Retina (tissue), 1 donor: ENCODE data around the gene MAMDC4.
"Not testable (repeated sequence)": the region's sequence is repeated elsewhere in the genome, so short reads cannot be mapped to it uniquely, and the experiment has no call there.

ENCODE experiments used
- DNase-seq: peaks from one replicate; pipeline ENCODE4 v3.0.0-alpha.2; 2016

Gene MAMDC4

GRCh38 chr9:136851941-136852663 is at the start of gene MAMDC4:
TSS of gene MAMDC4 (plus strand) at chr9:136852346. CDS start at chr9:136852417, 71 bp downstream.
- DNase-seq: no peak

- DNase-seq: not testable (repeated sequence)
Measured at GRCh38 chr9:136803009-136803550, 49.1 kb upstream of the MAMDC4 start.

- DNase-seq: no peak
Measured at GRCh38 chr9:136803551-136804508, 48.3 kb upstream of the MAMDC4 start.

- no peak for DNase-seq
Measured at GRCh38 chr9:136804509-136805206, 47.5 kb upstream of the MAMDC4 start.

GRCh38 chr9:136805207-136805740 is 46.9 kb upstream of the MAMDC4 start:
- DNase-seq: no peak

GRCh38 chr9:136806067-136806466 is 46.1 kb upstream of the MAMDC4 start:
- no peak for DNase-seq

GRCh38 chr9:136806631-136807201 is 45.4 kb upstream of the MAMDC4 start:
- DNase-seq: no peak

GRCh38 chr9:136807281-136808074 is 44.7 kb upstream of the MAMDC4 start, which contains the start of gene RABL6:
TSS of gene RABL6 (plus strand) at chr9:136807948. CDS start at chr9:136808197, 249 bp downstream.
- peak; percentile 89 for DNase-seq

- peak; percentile 32 for DNase-seq
Measured at GRCh38 chr9:136808075-136808805, 43.9 kb upstream of the MAMDC4 start.

- DNase-seq: peak; percentile 28
Measured at GRCh38 chr9:136808806-136809158, 43.4 kb upstream of the MAMDC4 start.

GRCh38 chr9:136814725-136815421 is 37.3 kb upstream of the MAMDC4 start:
- DNase-seq: no peak

GRCh38 chr9:136815422-136815782 is 36.7 kb upstream of the MAMDC4 start:
- no peak for DNase-seq

GRCh38 chr9:136820971-136821825 is 30.9 kb upstream of the MAMDC4 start:
- peak; percentile 59 for DNase-seq

GRCh38 chr9:136821826-136822544 is 30.2 kb upstream of the MAMDC4 start:
- no peak for DNase-seq

GRCh38 chr9:136823136-136824046 is 28.8 kb upstream of the MAMDC4 start:
- DNase-seq: no peak

GRCh38 chr9:136824496-136825225 is 27.5 kb upstream of the MAMDC4 start:
- DNase-seq: no peak
